Ovary (tissue), 9 donors: ENCODE data around the gene SMIM1. TPM values are rescaled to one million over a fixed set of nuclear protein-coding genes. Genes with fewer than 3 reads are reported as not detected.

Experiments
- DNase-seq, 5 donors: peaks; one replicate each; pipeline ENCODE4 v3.0.0-alpha.2; 2019 to 2020
- H3K27ac ChIP-seq, 2 donors: fragments of 200-600 bp; one replicate each; pipeline versions ENCODE4 v1.5.1 to v1.8.0; 2019 to 2022
- H3K27me3 ChIP-seq: fragments of 200-600 bp; one replicate; pipeline ENCODE4 v1.8.0; 2022
- H3K36me3 ChIP-seq: fragments of 200-600 bp; sonication (generic); one replicate; pipeline ENCODE4 v1.5.1; 2019
- H3K4me1 ChIP-seq: one replicate; pipeline ENCODE4 v1.8.1; 2013; ENCODE audit warnings: mild to moderate bottlenecking, moderate library complexity; ENCODE audit not compliant: insufficient read depth
- H3K4me3 ChIP-seq: fragments of 200-600 bp; sonication (generic); one replicate; pipeline ENCODE4 v1.5.1; 2017
- H3K9me3 ChIP-seq, 2 donors: fragments of 200-600 bp in 1 of 2; sonication (generic) in 1 of 2; one replicate each; pipeline versions ENCODE4 v1.5.1 to v1.8.1; 2013 to 2019; ENCODE audit warnings: mild to moderate bottlenecking in 1 of 2, moderate library complexity in 1 of 2
- EP300 ChIP-seq: sonication (generic); formaldehyde crosslinking; IDR thresholded peaks from one replicate; pipeline ENCODE4 v1.6.1; 2017; ENCODE audit warnings: antibody characterized with exemption
- POLR2A ChIP-seq: fragments of 450-650 bp; IDR thresholded peaks from one replicate; pipeline ENCODE4 v1.6.1; 2017; ENCODE audit warnings: antibody characterized with exemption, mild to moderate bottlenecking, moderate library complexity
- WGBS, 3 donors: extraction: QIAGEN DNeasy Blood & Tissue Kit in 1 of 3; methylation state at CpG; one replicate each; pipeline versions ENCODE4 v1.1.5 to v1.1.7; 2013 to 2017; 5-methylcytosine and 5-hydroxymethylcytosine counted together
- intact Hi-C, 4 donors: fragments of 100-400 bp; cut with DNase I; formaldehyde crosslinking; loops; one replicate each; pipeline versions ENCODE4 v1.11.0 to v1.15.1; 2022 to 2023
- polyA plus RNA-seq, 2 donors: library from polyadenylated mRNA; stranded (reverse); fragments of 200-250 nt in 1 of 2; fragments of 350-450 nt in 1 of 2; fragmentation: Illumina TruSeq in 1 of 2; extraction: RNeasy Lipid Tissue Mini Kit (QIAGEN cat#74804) in 1 of 2; gene quantifications; one replicate each; pipeline ENCODE4 v1.2.3, GENCODE V29; 2013 to 2014
- total RNA-seq, 7 donors: library from RNA; depleted of rRNA in 2 of 7; stranded (reverse); fragments of >200 nt in 2 of 7; fragmentation: NEBNext Ultra II Directional in 3 of 7; extraction: Animal tissue kit (Norgen Biotek cat#: 25700) in 3 of 7; gene quantifications; one replicate each; pipeline versions ENCODE4 v1.1.0 to v1.2.4, GENCODE V29; 2016 to 2023
- TF ChIP-seq, protein P1 (sequence below), 3 donors: fragments of 450-650 bp in 2 of 3; fragments of 200-600 bp in 1 of 3; IDR thresholded peaks; one replicate each; pipeline versions ENCODE4 v1.5.1 to v1.8.0; 2016 to 2022; ENCODE audit warnings: antibody characterized with exemption in 3 of 3, mild to moderate bottlenecking in 1 of 3
- donor health status: DM: no; HTN: no; CAD: no; lungs with moderate emphysema.
- donor health status: DM: no; HTN: no; CAD: no.
- donor health status: Bipolar disorder and iron deficiency.
- donor health status: DM: yes; HTN: yes; CAD: no.
- donor health status: DM: no; HTN: no; CAD: no.
- donor health status: DM: yes; HTN: yes; CAD: no.

Gene SMIM1
- total and polyA plus RNA-seq, 9 donors = 7.1 to 22.1 (median 18.7) TPM; not detected in 1

DNA sequence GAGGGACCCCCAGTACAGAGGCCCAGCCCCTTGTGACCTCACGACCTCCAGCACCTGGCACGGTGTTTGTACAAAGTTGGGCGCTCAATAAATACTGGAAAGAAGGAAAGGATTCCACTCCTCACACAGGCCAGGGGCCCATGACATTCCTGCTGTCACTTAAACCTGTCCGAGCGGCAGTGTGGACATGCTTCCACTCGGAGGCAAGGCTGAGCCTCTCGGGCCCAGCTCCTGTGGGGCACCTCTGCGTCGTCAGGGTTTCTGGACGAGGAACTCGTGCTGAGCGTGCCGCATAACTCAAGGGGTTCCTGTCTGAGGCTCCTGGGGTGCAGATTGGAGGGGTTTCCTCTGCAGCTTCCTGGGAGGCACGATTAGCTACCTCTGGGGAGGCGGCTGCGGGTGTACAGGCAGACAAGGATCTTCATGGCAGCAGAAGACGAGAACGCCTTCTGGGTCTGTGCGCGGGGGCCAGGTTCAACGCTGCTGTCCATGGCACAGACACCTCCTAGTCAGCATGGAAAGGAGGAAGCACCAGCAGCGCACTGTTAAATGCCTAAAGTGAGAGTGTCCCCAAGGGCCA is 3.6 kb upstream of the SMIM1 start:
- DNase-seq = peak in 1 of 5 donors; percentile 36
- TF ChIP-seq EP300 = no peak
- TF ChIP-seq, protein P1, sequence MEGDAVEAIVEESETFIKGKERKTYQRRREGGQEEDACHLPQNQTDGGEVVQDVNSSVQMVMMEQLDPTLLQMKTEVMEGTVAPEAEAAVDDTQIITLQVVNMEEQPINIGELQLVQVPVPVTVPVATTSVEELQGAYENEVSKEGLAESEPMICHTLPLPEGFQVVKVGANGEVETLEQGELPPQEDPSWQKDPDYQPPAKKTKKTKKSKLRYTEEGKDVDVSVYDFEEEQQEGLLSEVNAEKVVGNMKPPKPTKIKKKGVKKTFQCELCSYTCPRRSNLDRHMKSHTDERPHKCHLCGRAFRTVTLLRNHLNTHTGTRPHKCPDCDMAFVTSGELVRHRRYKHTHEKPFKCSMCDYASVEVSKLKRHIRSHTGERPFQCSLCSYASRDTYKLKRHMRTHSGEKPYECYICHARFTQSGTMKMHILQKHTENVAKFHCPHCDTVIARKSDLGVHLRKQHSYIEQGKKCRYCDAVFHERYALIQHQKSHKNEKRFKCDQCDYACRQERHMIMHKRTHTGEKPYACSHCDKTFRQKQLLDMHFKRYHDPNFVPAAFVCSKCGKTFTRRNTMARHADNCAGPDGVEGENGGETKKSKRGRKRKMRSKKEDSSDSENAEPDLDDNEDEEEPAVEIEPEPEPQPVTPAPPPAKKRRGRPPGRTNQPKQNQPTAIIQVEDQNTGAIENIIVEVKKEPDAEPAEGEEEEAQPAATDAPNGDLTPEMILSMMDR (IDR thresholded peaks at IDR 0.05) = no peak
- no peak for TF ChIP-seq POLR2A
- H3K27ac ChIP-seq = no peak overlapping the region
- no peak overlapping the region for H3K4me3 ChIP-seq
- H3K27me3 ChIP-seq = no peaks in the 10 kb centered on the region
- H3K4me1 ChIP-seq = peaks cover 11% of the 10 kb centered on the region
- no peaks in the 10 kb centered on the region for H3K36me3 ChIP-seq
- no peaks in the 10 kb centered on the region for H3K9me3 ChIP-seq
- intact Hi-C loops = no loop called here
- WGBS, 3 donors = 92 to 93% (median 92%) methylated on average over 22 of the region's 22 CpGs

DNA sequence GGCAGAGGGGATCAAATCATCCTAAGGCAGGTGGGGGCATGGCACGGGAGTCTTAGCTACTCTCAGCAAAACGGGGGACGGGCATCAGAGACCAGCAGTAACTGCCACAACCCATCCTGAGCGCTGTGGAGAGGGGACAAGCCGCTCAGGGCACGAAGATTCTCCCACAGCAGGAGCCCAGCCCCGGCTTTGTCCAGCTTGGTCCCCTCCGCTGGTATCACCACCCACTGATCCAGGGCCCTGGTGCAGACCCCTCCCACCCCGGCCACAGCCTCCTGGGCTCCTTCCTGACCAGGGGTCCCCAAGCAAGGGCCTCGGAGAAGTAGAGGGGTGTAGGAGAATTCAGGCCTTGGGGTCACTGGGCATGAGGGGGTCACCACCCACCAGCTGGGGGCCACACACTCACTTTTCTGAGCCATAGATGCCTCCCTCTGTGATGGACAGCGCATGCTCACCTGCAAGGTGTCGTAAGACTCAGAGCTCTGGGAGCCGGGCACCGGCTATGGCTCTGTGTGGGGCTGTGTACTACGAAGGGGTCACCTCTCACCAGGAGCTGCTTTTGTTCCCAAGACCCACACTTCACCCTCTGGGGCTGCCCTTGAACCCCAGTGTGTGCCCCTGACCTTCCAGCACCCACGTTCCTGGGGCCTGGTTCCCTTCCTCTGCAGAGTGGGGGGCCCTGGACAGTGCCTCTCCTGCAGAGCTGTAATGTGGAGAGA is 2.3 kb upstream of the SMIM1 start:
- Histone ChIP-seq H3K9me3 (no peaks in the 10 kb centered on the region), H3K36me3 (no peaks in the 10 kb centered on the region), H3K4me1 (peaks cover 11% of the 10 kb centered on the region), H3K27me3 (no peaks in the 10 kb centered on the region), H3K27ac (peak overlapping the region in 1 of 2 donors; percentile 90), H3K4me3 (no peak overlapping the region)
- intact Hi-C loops = no loop called here
- WGBS, 3 donors = 86 to 87% (median 87%) methylated on average over 15 to 16 of the region's 16 CpGs
- peak in 1 of 5 donors; percentile 37 for DNase-seq
- TF ChIP-seq EP300 (no peak), POLR2A (no peak)

DNA sequence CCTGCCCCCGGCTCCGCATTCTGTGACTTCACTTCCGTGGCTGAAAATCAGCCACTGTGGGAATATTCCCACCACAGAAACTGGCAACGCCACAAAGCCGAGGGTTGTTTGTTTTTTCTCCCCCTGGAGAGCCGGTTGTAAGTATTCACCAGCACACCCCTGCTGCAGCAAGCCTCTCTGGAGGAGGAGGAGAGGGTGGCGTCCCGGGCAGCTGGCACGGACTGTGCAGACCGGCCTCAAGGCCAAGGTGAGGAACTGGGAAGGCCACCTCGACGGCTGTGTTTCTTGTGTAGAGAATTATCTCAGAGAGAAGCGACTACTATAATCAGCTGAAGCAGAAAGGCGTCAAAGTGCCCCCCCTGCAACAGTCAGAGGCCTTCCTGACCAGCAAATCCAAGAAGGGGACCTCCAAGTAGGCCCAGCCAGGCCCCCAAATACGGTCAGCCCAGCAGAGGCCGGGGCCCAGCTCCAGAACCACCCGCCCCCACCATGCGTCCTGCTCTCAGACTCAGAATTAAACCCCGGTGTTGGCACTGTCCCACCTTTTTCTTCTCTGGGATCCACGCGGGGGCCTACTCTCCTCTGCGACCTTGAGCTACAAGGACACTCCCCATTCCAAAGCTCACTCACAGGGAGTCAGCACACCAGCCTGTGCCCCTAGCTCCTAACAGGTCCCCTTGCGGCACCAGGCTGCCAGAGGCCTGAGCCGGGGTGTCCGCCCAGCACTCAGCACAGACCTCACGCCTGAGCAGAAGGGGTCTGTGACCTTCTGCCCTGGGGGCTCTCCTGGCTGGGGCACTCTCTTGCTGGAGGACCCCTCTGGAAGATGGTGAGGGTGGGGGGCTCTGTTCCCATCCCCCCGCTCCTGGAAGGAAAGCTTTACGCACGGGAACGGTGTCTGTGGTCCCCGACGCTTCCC is 1.2 kb upstream of the SMIM1 start:
- H3K36me3 ChIP-seq = no peaks in the 10 kb centered on the region
- TF ChIP-seq POLR2A (no peak), EP300 (no peak)
- TF ChIP-seq, protein P1 (IDR thresholded peaks at IDR 0.05) = no peak
- WGBS, 3 donors = 13 to 22% (median 14%) methylated on average over 32 of the region's 32 CpGs

DNA sequence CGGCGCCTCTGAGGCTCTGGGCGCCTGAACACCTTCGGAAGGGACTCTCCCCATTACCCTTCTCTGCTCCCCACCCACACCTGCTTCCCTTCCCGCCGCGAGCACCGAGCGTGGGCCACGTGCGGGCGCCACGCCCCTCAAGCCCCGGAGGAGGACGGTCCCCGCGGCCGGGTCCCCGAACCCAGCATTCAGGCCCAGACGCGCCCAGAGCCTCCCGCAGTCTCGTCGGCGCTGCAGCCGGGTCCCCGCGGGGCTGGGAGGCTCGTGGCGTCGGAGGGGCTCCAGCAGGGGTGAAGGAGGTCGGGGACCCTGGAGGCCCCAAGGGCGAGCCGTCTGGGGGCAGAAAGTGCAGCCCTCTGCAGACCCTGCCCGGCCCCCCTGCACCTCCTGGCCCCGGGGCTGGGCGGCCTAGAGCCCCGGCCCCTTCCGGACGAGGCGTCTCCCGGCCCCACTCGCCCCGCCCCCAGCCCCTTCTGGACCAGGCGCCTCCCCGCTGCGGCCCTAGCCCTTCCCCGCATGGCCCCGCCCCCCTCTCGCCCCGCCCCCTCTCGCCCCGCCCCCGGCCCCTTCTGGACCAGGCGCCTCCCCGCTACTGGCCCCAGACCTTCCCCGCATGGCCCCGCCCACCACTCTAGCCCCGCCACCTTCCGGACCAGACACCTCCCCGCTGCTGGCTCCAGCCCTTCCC is 378 bp upstream of the SMIM1 start:
- H3K9me3 ChIP-seq = no peaks in the 10 kb centered on the region
- intact Hi-C loops = no loop called here
- H3K36me3 ChIP-seq = no peaks in the 10 kb centered on the region
- peak overlapping the region; percentile 64 for H3K4me3 ChIP-seq
- DNase-seq = peak; percentile 94 to 97 (median 95)
- H3K27me3 ChIP-seq = no peaks in the 10 kb centered on the region
- TF ChIP-seq, protein P1 (IDR thresholded peaks at IDR 0.05) = no peak
- peak; percentile 50 for TF ChIP-seq POLR2A
- peak overlapping the region; percentile 70 to 90 for H3K27ac ChIP-seq
- peaks cover 17% of the 10 kb centered on the region for H3K4me1 ChIP-seq
- WGBS, 3 donors = 0 to 1% (median 1%) methylated on average over 3 to 59 of the region's 61 CpGs

More for the DNA sequence above, 1.2 kb upstream of the SMIM1 start:
- H3K9me3 ChIP-seq = no peaks in the 10 kb centered on the region
- peak; percentile 71 to 77 (median 75) for DNase-seq
- H3K4me1 ChIP-seq = peaks cover 17% of the 10 kb centered on the region
- H3K27me3 ChIP-seq = no peaks in the 10 kb centered on the region
- H3K27ac ChIP-seq = peak overlapping the region; percentile 1 to 90
- intact Hi-C loops = no loop called here
- H3K4me3 ChIP-seq = peak overlapping the region; percentile 64
